Kidney (tissue), 14 donors: ENCODE data around the gene CDK8. TPM values are rescaled to one million over a fixed set of nuclear protein-coding genes. Genes with fewer than 3 reads are reported as not detected.

ENCODE experiments used
- DNase-seq, 5 donors: peaks; one replicate each; pipeline ENCODE4 v3.0.0-alpha.2; 2013 to 2020
- FAIRE-seq: peaks from 2 replicates; lab custom pipeline; 2012; peaks lifted over from hg19 to GRCh38; lab: Jason Lieb, UNC
- H3K27ac ChIP-seq, 2 donors: one replicate each; pipeline ENCODE4 v1.7.0; 2013; ENCODE audit warnings: low read depth in 2 of 2, low read length in 2 of 2, inconsistent platforms in 1 of 2
- H3K27me3 ChIP-seq: one replicate; pipeline ENCODE4 v1.7.1; 2013; ENCODE audit warnings: low read length, inconsistent platforms; ENCODE audit not compliant: control insufficient read depth, insufficient read depth
- H3K36me3 ChIP-seq, 3 donors: one replicate each; pipeline versions ENCODE4 v1.7.0 to v1.7.1; 2013; ENCODE audit warnings: low read length in 3 of 3, control low read depth in 1 of 3, inconsistent platforms in 1 of 3; ENCODE audit not compliant: insufficient read depth in 3 of 3, control insufficient read depth in 2 of 3
- H3K4me1 ChIP-seq, 3 donors: one replicate each; pipeline versions ENCODE4 v1.7.0 to v1.7.1; 2013; ENCODE audit warnings: low read length in 3 of 3, inconsistent platforms in 1 of 3, low read depth in 1 of 3; ENCODE audit not compliant: control insufficient read depth in 2 of 3, insufficient read depth in 2 of 3
- H3K4me3 ChIP-seq, 3 donors: one replicate each; pipeline versions ENCODE4 v1.7.0 to v1.8.1; 2013; ENCODE audit warnings: low read length in 3 of 3, control low read depth in 1 of 3, inconsistent platforms in 1 of 3
- H3K9ac ChIP-seq, 3 donors: one replicate each; pipeline versions ENCODE4 v1.7.0 to v1.7.1; 2013; ENCODE audit warnings: low read length in 3 of 3, control low read depth in 1 of 3, inconsistent platforms in 1 of 3
- H3K9me3 ChIP-seq, 3 donors: one replicate each; pipeline versions ENCODE4 v1.7.0 to v1.7.1; 2013; ENCODE audit warnings: low read length in 3 of 3, control low read depth in 1 of 3, inconsistent platforms in 1 of 3; ENCODE audit not compliant: control insufficient read depth in 2 of 3, insufficient read depth in 1 of 3
- intact Hi-C: fragments of 100-400 bp; cut with DNase I; formaldehyde crosslinking; loops from one replicate; pipeline ENCODE4 v1.11.1; 2022
- polyA plus RNA-seq: library from polyadenylated mRNA; stranded (reverse); fragments of 350-450 nt; fragmentation: Illumina TruSeq; extraction: RNeasy Lipid Tissue Mini Kit (QIAGEN cat#74804); gene quantifications from one replicate; pipeline ENCODE4 v1.2.3, GENCODE V29; 2014; ENCODE audit warnings: low read depth, low replicate concordance; ENCODE audit not compliant: insufficient read depth
- total RNA-seq: library from RNA; stranded (reverse); fragmentation: NEBNext Ultra II Directional; extraction: Animal tissue kit (Norgen Biotek cat#: 25700); gene quantifications from one replicate; pipeline ENCODE4 v1.2.1, GENCODE V29; 2021
- TF ChIP-seq, protein P1 (sequence below): IDR thresholded peaks from 3 replicates; pipeline ENCODE4 v1.5.1; 2012; ENCODE audit warnings: mild to moderate bottlenecking, moderate library complexity, borderline replicate concordance; ENCODE audit not compliant: insufficient read depth; ENCODE audit errors: extremely low read depth
- donor health status: control.
- donor health status: control.
- donor health status: control.
- donor health status: control.
- donor health status: control.
- donor health status: DM: yes; HTN: yes; CAD: no.
- donor health status: Normal renal cell carcinoma (clear cell type).

The CDK8 gene
- total and polyA plus RNA-seq, 2 donors from 2014 or later = 10.4 to 11.2 TPM

DNA sequence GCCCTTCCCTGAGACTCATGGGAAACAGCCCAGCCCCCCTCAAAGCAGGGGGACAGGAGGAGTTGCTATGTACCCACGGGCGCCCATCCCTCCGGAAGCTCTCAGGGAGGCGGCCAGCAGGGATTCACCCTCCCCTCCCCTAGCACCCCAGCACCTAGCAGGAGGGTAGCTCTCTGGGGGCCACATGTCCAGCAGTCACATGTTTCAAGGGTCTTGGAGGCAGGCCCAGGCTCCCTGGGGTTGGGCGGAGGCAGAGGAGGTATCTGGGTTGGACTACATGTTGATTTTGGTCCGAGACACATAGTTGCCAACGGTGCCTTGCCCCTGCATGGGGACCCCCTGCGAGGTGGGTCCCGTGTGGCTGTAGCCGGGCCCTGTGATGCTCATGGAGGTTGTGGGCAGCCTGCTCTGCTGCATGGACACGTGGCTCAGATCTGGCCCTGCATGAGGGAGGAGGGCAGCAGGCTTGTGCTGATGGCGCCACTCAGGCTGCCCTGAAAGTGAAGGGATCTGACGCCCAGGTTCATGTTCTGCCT lies 24.8 kb upstream of the CDK8 start:
- no peak overlapping the region for H3K27ac ChIP-seq
- H3K27me3 ChIP-seq = no peaks in the 10 kb centered on the region
- no peak for DNase-seq
- TF ChIP-seq, protein P1, sequence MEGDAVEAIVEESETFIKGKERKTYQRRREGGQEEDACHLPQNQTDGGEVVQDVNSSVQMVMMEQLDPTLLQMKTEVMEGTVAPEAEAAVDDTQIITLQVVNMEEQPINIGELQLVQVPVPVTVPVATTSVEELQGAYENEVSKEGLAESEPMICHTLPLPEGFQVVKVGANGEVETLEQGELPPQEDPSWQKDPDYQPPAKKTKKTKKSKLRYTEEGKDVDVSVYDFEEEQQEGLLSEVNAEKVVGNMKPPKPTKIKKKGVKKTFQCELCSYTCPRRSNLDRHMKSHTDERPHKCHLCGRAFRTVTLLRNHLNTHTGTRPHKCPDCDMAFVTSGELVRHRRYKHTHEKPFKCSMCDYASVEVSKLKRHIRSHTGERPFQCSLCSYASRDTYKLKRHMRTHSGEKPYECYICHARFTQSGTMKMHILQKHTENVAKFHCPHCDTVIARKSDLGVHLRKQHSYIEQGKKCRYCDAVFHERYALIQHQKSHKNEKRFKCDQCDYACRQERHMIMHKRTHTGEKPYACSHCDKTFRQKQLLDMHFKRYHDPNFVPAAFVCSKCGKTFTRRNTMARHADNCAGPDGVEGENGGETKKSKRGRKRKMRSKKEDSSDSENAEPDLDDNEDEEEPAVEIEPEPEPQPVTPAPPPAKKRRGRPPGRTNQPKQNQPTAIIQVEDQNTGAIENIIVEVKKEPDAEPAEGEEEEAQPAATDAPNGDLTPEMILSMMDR = no peak
- H3K4me3 ChIP-seq = no peak overlapping the region
- no peaks in the 10 kb centered on the region for H3K36me3 ChIP-seq
- no peak for FAIRE-seq
- no peaks in the 10 kb centered on the region for H3K9me3 ChIP-seq
- H3K9ac ChIP-seq = no peak overlapping the region
- no peaks in the 10 kb centered on the region for H3K4me1 ChIP-seq
- intact Hi-C loops = no loop called here

DNA sequence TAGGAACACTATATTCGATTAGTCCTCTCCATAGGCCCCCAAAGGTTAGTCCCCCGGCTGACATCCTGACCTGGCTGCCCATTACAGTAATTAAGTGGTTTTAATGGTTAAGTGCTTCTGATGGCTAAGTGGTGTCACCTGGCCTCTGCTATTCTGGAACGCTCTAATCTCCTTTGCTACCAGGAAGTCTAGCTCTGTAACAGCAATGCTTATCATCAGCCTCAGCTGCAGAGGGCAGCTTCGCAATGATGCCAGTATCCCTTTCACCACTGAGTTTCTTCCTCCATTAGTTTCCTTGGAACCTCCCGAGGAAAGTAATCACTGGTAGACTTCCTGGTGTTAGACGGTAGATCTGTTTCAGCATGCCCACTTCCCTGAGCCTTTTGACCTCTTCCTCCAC lies 23.2 kb upstream of the CDK8 start:
- TF ChIP-seq, protein P1 = no peak
- FAIRE-seq = no peak

DNA sequence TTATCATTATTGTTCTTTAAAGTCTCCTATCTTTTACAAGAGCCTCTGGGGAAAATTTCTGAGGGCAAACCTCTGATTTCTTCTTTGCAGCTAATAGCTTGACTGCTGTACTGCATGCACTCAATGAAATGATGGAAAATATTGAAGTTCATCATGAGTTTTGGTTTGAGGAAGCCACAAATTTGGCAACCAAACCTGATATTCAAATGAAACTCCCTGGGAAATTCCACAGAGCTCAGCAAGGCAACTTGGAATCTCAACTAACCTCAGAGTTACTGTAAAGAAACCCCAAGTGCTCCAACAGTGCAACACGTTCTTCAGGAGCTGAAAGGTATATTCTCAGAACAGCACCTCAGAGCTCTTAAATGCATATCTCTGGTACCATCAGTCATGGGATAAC lies 17.6 kb upstream of the CDK8 start:
- DNase-seq (no peak), FAIRE-seq (no peak)
- H3K27me3 ChIP-seq = no peaks in the 10 kb centered on the region
- TF ChIP-seq, protein P1 = no peak
- H3K9me3 ChIP-seq = no peaks in the 10 kb centered on the region
- H3K4me3 ChIP-seq = no peak overlapping the region
- no peak overlapping the region for H3K27ac ChIP-seq
- no peaks in the 10 kb centered on the region for H3K4me1 ChIP-seq
- H3K9ac ChIP-seq = no peak overlapping the region
- intact Hi-C loops = no loop called here
- no peaks in the 10 kb centered on the region for H3K36me3 ChIP-seq

More for the DNA sequence above, 23.2 kb upstream of the CDK8 start:
- DNase-seq = no peak
- Histone ChIP-seq H3K27ac (no peak overlapping the region), H3K27me3 (no peaks in the 10 kb centered on the region), H3K4me1 (no peaks in the 10 kb centered on the region), H3K4me3 (no peak overlapping the region), H3K9ac (no peak overlapping the region), H3K36me3 (no peaks in the 10 kb centered on the region), H3K9me3 (no peaks in the 10 kb centered on the region)
- intact Hi-C loops = no loop called here

DNA sequence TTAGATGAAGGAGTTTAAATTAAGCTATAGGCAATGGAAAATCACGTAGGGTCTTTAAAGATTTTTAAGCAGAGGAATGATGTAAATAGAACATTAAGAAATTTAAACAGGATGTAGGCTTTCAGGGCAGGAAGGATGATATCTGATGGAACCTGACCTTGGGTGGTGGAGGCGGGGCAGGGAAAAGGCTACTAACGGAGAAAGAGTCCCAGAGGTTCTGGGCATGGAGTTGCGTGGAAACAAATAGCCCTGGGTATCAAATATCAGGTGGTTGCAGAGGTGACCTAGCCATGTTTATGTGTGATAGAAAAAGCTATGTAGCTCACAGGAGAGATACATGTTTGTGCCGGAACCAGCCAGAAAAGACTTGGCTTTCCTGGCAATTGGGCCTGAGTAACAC lies 7.8 kb upstream of the CDK8 start:
- peak in 3 of 5 donors; percentile 35 to 60 (median 56) for DNase-seq
- intact Hi-C loops = no loop called here
- H3K36me3 ChIP-seq = no peaks in the 10 kb centered on the region
- H3K4me1 ChIP-seq = no peaks in the 10 kb centered on the region
- TF ChIP-seq, protein P1 = no peak
- no peaks in the 10 kb centered on the region for H3K9me3 ChIP-seq
- no peak overlapping the region for H3K4me3 ChIP-seq
- peak overlapping the region in 1 of 2 donors; percentile 52 for H3K27ac ChIP-seq
- no peak overlapping the region for H3K9ac ChIP-seq
- FAIRE-seq = no peak
- H3K27me3 ChIP-seq = no peaks in the 10 kb centered on the region
